PC-9 (cell line): ENCODE data around the gene SLC22A12. TPM values are rescaled to one million over a fixed set of nuclear protein-coding genes. Genes with fewer than 3 reads are reported as not detected.

Experiments
- BruUV-seq: library from RNA; stranded (reverse); fragments of 400-500 nt; replicated peaks from 2 replicates; lab custom pipeline; 2021; lab: Mats Ljungman, UMichigan
- CTCF ChIA-PET: fragments of 300-600 bp; sonication (Branson Sonifier 250); formaldehyde crosslinking; loops from one replicate; lab custom pipeline; 2022; ENCODE audit warnings: antibody characterized with exemption; lab: Charles Lee
- POLR2A ChIA-PET: fragments of 300-600 bp; sonication (Branson Sonifier 250); formaldehyde crosslinking; loops from one replicate; lab custom pipeline; 2022; ENCODE audit warnings: antibody characterized with exemption; ENCODE audit not compliant: unreplicated experiment; lab: Charles Lee
- DNase-seq, 2 experiments: peaks; one replicate each; pipeline versions ENCODE4 v3.0.0 to v3.0.0-alpha.2; 2015 to 2022; ENCODE audit warnings: mixed read lengths in 1 of 2
- H2AFZ ChIP-seq: fragments of 200-600 bp; sonication (generic); 2 replicates; pipeline ENCODE4 v1.8.1; 2017; ENCODE audit warnings: antibody characterized with exemption
- H3F3A ChIP-seq: fragments of 200-600 bp; sonication (generic); 2 replicates; pipeline ENCODE4 v1.8.1; 2017; ENCODE audit warnings: antibody characterized with exemption, mild to moderate bottlenecking, low read depth; ENCODE audit not compliant: insufficient read depth
- H3K27ac ChIP-seq: fragments of 200-600 bp; sonication (generic); 2 replicates; pipeline ENCODE4 v1.6.1; 2016; ENCODE audit warnings: mixed run types
- H3K27me3 ChIP-seq: fragments of 200-600 bp; sonication (generic); 2 replicates; pipeline ENCODE4 v1.6.1; 2016; ENCODE audit warnings: low read depth, mixed run types; ENCODE audit not compliant: insufficient read depth
- H3K36me3 ChIP-seq: fragments of 200-600 bp; sonication (generic); 2 replicates; pipeline ENCODE4 v1.6.1; 2016; ENCODE audit warnings: low read depth, mixed run types
- H3K4me1 ChIP-seq: fragments of 200-600 bp; sonication (generic); replicated peaks from 2 replicates; pipeline ENCODE4 v1.6.1; 2016; ENCODE audit warnings: mixed run types; ENCODE audit not compliant: insufficient read depth
- H3K4me2 ChIP-seq: fragments of 200-600 bp; sonication (generic); 2 replicates; pipeline ENCODE4 v1.6.1; 2017; ENCODE audit warnings: mixed run types
- H3K4me3 ChIP-seq: fragments of 200-600 bp; sonication (generic); 2 replicates; pipeline ENCODE4 v1.6.1; 2016; ENCODE audit warnings: mixed run types
- H3K79me2 ChIP-seq: fragments of 200-600 bp; sonication (generic); 2 replicates; pipeline ENCODE4 v1.6.1; 2017; ENCODE audit warnings: low read depth, mixed run types
- H3K9me2 ChIP-seq: fragments of 200-600 bp; sonication (generic); 2 replicates; pipeline ENCODE4 v1.8.1; 2017; ENCODE audit warnings: mild to moderate bottlenecking; ENCODE audit not compliant: insufficient read depth
- H3K9me3 ChIP-seq: fragments of 200-600 bp; sonication (generic); 2 replicates; pipeline ENCODE4 v1.8.1; 2016; ENCODE audit warnings: low read depth; ENCODE audit not compliant: insufficient read depth
- H4K20me1 ChIP-seq: fragments of 200-600 bp; sonication (generic); 2 replicates; pipeline ENCODE4 v1.8.1; 2017; ENCODE audit not compliant: insufficient read depth
- CTCF ChIP-seq: fragments of 200-600 bp; sonication (generic); conservative IDR thresholded peaks from 2 replicates; pipeline ENCODE4 v1.6.1; 2017; ENCODE audit warnings: mixed run types, antibody characterized with exemption, mild to moderate bottlenecking, moderate library complexity
- EZH2 ChIP-seq: fragments of 200-600 bp; sonication (generic); IDR thresholded peaks from 2 replicates; pipeline ENCODE4 v1.8.0; 2017; ENCODE audit warnings: antibody characterized with exemption, low read depth
- intact Hi-C: fragments of 100-400 bp; cut with micrococcal nuclease; formaldehyde crosslinking; loops from one replicate; pipeline ENCODE4 v1.10.0; 2022; ENCODE audit not compliant: unreplicated experiment
- total RNA-seq: library from RNA; stranded (reverse); gene quantifications from 2 replicates; pipeline ENCODE4 v1.2.3, GENCODE V29; 2021

The SLC22A12 gene
- total RNA-seq, 1 experiment from 2014 or later: not detected

GRCh38 chr11:64580412-64580811 lies 10.6 kb upstream of the SLC22A12 start:
- Histone ChIP-seq H3K27me3 (no peaks in the 10 kb centered on the region), H2AFZ (no peak overlapping the region), H4K20me1 (no peaks in the 10 kb centered on the region), H3K4me1 (peaks cover 24% of the 10 kb centered on the region), H3K27ac (no peak overlapping the region), H3K9me3 (no peaks in the 10 kb centered on the region), H3F3A (peaks cover 3% of the 10 kb centered on the region; the same call in 1 of the 2 replicates), H3K4me2 (no peak overlapping the region), H3K36me3 (no peaks in the 10 kb centered on the region), H3K4me3 (no peak overlapping the region), H3K79me2 (no peaks in the 10 kb centered on the region), H3K9me2 (no peaks in the 10 kb centered on the region)
- POLR2A ChIA-PET: no interaction called here
- DNase-seq: no peak
- CTCF ChIA-PET: no interaction called here
- intact Hi-C loops: no loop called here
- TF ChIP-seq CTCF (no peak), EZH2 (no peak)
- BruUV-seq: no TSS peak

GRCh38 chr11:64581057-64581523 lies 9.9 kb upstream of the SLC22A12 start:
- TF ChIP-seq EZH2 (no peak), CTCF (no peak)
- POLR2A ChIA-PET: no interaction called here

GRCh38 chr11:64582885-64583284 lies 8.1 kb upstream of the SLC22A12 start:
- H3K9me2 ChIP-seq: no peaks in the 10 kb centered on the region
- H4K20me1 ChIP-seq: no peaks in the 10 kb centered on the region
- H3F3A ChIP-seq: peaks cover 3% of the 10 kb centered on the region; the same call in 1 of the 2 replicates
- peak overlapping the region; percentile 71 for H3K27ac ChIP-seq
- intact Hi-C loops: no loop called here
- no peak for DNase-seq
- H3K4me2 ChIP-seq: peak overlapping the region; percentile 50
- peaks cover 24% of the 10 kb centered on the region for H3K4me1 ChIP-seq
- H3K36me3 ChIP-seq: no peaks in the 10 kb centered on the region
- TF ChIP-seq EZH2 (no peak), CTCF (no peak)
- ChIA-PET CTCF (interaction anchor here (0.6 to 1.3 kb wide), 2 partner anchors 11 to 520 kb away, joined by 4 read pairs; no protein-coding TSS in a partner anchor), POLR2A (no interaction called here)
- peak overlapping the region; percentile 39; the same call in 1 of the 2 replicates for H2AFZ ChIP-seq
- no peaks in the 10 kb centered on the region for H3K79me2 ChIP-seq
- H3K9me3 ChIP-seq: no peaks in the 10 kb centered on the region
- BruUV-seq: TSS peak; percentile 97
- no peak overlapping the region for H3K4me3 ChIP-seq
- H3K27me3 ChIP-seq: no peaks in the 10 kb centered on the region

More at GRCh38 chr11:64581057-64581523, 9.9 kb upstream of the SLC22A12 start:
- Histone ChIP-seq H3F3A (peaks cover 3% of the 10 kb centered on the region; the same call in 1 of the 2 replicates), H3K27me3 (no peaks in the 10 kb centered on the region), H3K79me2 (no peaks in the 10 kb centered on the region), H3K9me2 (no peaks in the 10 kb centered on the region), H2AFZ (no peak overlapping the region), H3K4me2 (no peak overlapping the region), H3K9me3 (no peaks in the 10 kb centered on the region), H3K4me3 (no peak overlapping the region), H4K20me1 (no peaks in the 10 kb centered on the region), H3K4me1 (peaks cover 24% of the 10 kb centered on the region), H3K27ac (no peak overlapping the region), H3K36me3 (no peaks in the 10 kb centered on the region)
- intact Hi-C loops: no loop called here
- CTCF ChIA-PET: no interaction called here
- no TSS peak for BruUV-seq
- DNase-seq: no peak
